Inflammatory macrophage treated with lipopolysaccharide for 1 hour (primary cell): Measurements from ENCODE around the gene DPEP2.
"Not testable (repeated sequence)": the region's sequence is repeated elsewhere in the genome, so short reads cannot be mapped to it uniquely, and the experiment has no call there.

Experiments
- DNase-seq, 2 donors: peaks; one replicate each; pipeline ENCODE4 v3.0.0-alpha.2; 2020 to 2022

The DPEP2 gene

DNA sequence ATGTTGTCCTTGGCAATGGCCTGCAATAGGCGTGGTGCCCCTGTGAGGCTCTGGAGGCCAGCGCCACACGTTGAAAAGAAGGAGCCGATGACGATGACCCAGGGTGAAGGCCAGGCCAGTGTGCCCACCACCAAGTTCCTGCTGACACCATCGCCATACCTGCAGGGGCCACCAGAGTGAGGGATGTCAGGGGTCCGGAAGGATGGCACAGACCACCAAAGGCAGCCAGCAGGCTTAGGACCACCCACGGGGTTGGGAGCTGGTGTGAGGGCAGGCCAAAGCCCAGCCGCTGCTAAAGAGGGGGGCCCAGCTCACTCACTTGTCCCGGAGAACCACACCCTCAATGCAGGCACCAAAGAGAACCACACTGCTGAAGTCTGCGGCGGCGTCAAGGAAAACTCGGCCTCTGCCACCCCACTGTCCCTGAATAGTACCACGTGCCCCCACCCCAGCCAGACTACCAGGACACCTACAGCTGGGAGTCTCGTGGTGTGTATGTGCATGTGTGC is 48.9 kb downstream of the DPEP2 start:
- DNase-seq: no peak

- no peak for DNase-seq
Observed at GRCh38 chr16:67949645-67950044, 49.6 kb downstream of the DPEP2 start.

DNA sequence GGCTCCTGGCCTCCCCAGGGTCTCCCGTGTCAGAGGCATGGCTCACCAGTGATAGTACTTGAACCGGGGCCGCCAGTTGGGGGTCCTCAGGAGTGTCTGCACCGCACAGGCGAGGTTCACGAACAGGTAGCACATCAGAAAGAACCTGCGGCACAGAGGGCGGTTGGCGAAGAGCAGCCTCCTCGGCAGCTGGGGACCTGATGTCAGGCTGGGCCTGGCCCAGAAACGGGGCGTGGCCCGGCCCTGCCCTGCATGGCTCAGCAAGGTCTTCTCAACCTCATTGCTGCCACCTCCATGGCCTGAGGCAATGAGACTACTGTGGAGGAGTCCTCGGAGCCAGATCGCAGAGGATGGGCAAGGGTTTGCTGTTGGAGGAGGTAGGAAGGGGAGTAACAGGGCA is 51.3 kb downstream of the DPEP2 start:
- DNase-seq: no peak

- no peak for DNase-seq
Observed at GRCh38 chr16:67946966-67947558, 52.2 kb downstream of the DPEP2 start.

DNA sequence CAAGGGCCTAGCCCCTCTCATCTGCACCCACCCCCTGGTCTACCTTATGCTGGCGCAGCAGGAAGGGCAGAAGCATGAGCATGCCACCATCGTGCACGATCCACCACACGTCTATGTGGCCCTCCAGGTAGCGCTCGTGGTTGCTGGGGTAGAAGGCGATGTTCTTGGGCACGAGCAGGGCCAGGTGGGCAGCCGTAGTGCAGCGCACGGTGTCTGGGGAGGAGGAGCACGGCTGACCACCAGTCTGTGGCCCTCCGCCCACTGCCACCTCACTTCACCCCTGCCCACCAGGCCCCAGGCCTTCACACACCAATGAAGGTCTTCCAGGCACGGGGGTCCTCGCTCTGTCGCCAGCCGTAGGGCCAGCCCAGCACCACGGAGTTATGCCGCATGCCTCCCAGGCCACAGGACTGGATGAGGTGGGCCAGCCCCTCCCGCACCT is 53.1 kb downstream of the DPEP2 start:
- DNase-seq: no peak

GRCh38 chr16:67945392-67945933 is 53.8 kb downstream of the DPEP2 start:
- no peak for DNase-seq

DNA sequence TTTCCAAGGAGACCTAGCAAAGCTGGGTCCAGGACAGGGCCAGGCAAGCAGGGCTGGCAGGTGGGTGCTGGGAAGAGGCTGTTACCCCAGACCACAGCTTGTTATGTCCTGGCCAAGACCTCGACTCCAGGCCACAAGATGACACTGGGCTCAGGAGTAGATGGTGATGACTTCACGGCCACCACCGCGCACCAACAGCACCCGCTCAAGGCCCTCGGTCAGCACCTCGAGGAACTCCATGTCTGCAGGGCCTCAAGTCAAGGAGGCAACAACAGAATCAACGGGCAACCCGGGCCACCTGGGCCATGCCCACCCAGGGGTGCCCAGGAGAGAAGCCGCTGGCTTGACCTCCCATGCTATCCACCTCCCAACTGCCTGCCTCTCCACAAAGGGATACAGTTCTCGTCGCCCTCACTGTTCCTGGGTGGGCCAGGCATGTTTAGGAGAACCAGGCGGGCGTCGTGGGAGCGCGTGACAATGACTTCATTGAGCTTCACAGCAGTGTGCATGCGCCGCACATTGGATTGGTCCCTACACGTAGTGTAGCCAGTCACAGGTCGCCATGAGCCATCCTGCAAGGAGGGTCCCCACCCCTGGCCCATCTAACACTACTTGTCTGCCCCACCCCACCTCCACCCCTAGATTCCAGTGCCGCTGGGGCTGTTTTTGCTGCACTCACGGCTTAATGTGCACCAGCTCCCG is 54.4 kb downstream of the DPEP2 start:
- no peak for DNase-seq

DNA sequence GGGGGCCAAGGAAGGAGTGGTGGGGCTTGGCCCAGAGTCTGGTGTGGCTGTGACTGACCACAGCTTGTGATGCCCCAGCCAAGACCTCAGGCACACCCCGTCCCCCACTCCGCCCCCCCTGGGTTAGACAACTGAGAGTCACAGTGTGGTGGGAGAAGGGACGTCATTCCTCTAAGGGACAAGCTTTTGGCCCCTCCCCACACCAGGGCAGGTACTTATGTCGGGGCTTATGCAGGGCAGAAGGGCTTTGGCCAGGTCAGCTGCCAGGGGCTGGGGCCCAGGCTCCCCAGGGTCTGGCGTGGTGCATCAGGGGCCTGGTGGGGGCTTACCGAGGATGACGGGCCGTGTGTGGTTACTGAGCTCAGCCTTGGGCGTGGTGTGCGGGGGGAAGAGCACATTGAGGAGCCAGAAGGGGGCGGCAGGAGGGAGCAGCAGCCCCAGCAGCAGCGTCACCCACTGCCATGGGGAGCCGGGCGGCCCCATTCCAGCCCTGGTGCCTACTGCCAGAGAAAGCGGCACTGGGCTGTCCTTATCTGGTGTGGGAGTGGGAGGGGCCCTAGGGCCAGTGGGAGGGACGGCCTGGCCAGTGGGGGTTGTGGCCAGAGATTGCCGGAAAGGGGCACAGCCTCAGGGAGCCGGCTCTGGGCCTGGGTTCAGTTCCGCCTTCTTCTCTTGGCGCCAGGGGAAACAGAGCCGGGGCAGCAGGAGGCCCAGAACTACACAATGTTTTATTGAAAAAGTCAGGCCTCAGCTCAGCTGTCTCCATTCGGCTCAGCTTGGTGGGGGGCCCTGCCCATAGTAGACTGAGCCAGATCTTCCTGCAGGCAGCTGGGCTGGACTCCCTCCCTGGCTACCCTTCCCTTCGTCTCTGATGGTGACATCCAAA is 55.4 kb downstream of the DPEP2 start, which contains the start of gene LCAT:
TSS of gene LCAT (minus strand) at position 502 of the 886 bp plus-strand sequence. CDS start at position 483, 19 bp downstream.
- DNase-seq: no peak

GRCh38 chr16:67943256-67943618 is 56.0 kb downstream of the DPEP2 start:
- no peak for DNase-seq

GRCh38 chr16:67942510-67943255 is 56.6 kb downstream of the DPEP2 start:
- DNase-seq: no peak

DNA sequence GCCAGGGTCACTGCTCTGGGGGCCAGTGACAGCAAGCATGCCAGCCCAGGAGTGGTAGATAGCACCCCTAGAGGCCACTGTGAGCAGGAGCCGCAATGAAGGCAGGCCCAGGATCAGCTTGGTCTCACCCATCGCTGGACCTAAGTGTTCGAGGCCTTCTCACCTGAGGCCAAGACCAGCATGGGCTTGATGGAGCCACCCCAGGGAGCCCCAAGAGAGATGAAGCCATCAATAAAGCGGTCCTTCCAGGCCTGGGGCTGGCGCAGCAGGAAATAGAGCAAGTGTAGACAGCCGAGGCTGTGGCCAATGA is 57.1 kb downstream of the DPEP2 start:
- peak in 1 of 2 donors; percentile 26 for DNase-seq

DNA sequence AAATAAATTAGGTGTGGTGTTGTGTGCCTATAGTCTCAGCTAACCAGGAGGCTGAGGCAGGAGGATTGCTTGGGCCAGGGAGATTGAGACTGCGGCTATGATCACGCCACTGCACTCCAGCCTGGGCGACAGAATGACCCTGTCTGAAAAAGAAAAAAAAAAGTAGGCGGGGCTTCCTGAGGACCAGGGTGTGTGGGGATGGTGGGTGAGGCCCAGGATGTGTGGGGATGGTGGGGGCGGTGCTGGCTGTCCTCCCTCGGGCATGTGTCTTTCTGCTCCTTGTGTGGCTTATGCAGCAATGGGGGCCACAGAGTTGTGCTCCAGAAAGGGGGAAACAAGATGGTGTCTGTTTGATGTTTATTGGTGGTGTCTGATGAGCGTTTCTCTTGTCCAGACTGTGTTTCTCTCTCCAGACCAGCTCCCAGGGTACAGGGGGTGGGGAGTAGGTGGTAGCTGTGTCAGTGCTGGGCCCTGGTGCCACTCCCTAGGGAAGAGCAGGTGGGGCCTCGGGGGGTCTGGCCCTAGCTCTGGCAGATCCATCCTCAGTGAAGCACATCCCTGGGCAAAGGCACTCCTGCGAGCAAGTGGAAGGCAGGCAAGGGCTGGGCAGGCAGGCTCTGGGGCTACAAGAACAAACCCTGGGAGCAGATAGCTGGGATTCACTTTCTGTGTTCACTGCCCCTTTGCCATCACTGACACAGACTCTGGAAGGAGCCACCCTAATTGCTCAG is 57.6 kb downstream of the DPEP2 start:
- DNase-seq: no peak

GRCh38 chr16:67940446-67941089 is 58.7 kb downstream of the DPEP2 start:
- no peak for DNase-seq

GRCh38 chr16:67939507-67940445 is 59.5 kb downstream of the DPEP2 start:
- DNase-seq: no peak

- DNase-seq: not testable (repeated sequence)
Observed at GRCh38 chr16:67937713-67938112, 61.6 kb downstream of the DPEP2 start.
